Erythroblast (primary cell): ENCODE measurements around the gene SPRR2D.

Source experiments
- GATA1 ChIP-seq: IDR thresholded peaks from 2 replicates; pipeline ENCODE4 v1.6.1; 2011; ENCODE audit warnings: low read depth, mild to moderate bottlenecking, control low read depth, low read length, moderate library complexity
- POLR2A ChIP-seq: IDR thresholded peaks from 2 replicates; pipeline ENCODE4 v1.6.1; 2011; ENCODE audit warnings: mild to moderate bottlenecking, low read length

- no peak for TF ChIP-seq POLR2A
- no peak for TF ChIP-seq GATA1
Observed at GRCh38 chr1:152997901-152998300, 43.0 kb downstream of the SPRR2D start.
